Loucy (cell line): ENCODE results near the gene FAM13C.

Experiments
- EZH2phosphoT487 ChIP-seq: fragments of 200-600 bp; IDR thresholded peaks from 2 replicates; pipeline ENCODE4 v1.6.1; 2018; ENCODE audit warnings: antibody characterized with exemption, mild to moderate bottlenecking, moderate library complexity, borderline replicate concordance
- TF ChIP-seq, protein P1 (sequence below): fragments of 200-600 bp; sonication (generic); conservative IDR thresholded peaks from 2 replicates; pipeline ENCODE4 v1.5.1; 2014; ENCODE audit warnings: mild to moderate bottlenecking, antibody characterized with exemption, low read length

DNA sequence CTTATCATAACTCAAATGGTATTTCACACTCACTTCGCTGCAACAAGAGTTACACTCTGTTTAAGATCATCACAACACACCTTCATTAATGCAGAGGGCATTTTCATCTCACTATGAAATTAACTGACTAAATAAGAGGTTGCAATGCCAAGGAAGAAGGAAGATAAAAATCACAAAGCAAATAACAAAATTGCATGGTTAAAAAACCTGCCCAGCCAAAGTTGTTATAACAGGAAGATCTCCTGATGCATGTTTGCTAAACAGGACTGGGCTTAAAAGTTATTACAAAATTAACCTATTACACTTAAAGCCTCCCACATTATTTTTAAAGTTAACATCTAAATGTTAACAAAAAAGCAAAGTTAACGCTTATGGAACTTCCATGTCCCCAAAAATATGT lies 11.8 kb downstream of the FAM13C start:
- TF ChIP-seq, protein P1, sequence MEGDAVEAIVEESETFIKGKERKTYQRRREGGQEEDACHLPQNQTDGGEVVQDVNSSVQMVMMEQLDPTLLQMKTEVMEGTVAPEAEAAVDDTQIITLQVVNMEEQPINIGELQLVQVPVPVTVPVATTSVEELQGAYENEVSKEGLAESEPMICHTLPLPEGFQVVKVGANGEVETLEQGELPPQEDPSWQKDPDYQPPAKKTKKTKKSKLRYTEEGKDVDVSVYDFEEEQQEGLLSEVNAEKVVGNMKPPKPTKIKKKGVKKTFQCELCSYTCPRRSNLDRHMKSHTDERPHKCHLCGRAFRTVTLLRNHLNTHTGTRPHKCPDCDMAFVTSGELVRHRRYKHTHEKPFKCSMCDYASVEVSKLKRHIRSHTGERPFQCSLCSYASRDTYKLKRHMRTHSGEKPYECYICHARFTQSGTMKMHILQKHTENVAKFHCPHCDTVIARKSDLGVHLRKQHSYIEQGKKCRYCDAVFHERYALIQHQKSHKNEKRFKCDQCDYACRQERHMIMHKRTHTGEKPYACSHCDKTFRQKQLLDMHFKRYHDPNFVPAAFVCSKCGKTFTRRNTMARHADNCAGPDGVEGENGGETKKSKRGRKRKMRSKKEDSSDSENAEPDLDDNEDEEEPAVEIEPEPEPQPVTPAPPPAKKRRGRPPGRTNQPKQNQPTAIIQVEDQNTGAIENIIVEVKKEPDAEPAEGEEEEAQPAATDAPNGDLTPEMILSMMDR, result no peak
- TF ChIP-seq EZH2phosphoT487, result no peak
